HK-2 (cell line): ENCODE results near the gene STXBP5L.
"Not testable (repeated sequence)": the region's sequence is repeated elsewhere in the genome, so short reads cannot be mapped to it uniquely, and the experiment has no call there.

Source experiments
- DNase-seq: peaks from one replicate; pipeline ENCODE4 v3.0.0-alpha.2; 2018; ENCODE audit not compliant: unreplicated experiment

STXBP5L gene

DNA sequence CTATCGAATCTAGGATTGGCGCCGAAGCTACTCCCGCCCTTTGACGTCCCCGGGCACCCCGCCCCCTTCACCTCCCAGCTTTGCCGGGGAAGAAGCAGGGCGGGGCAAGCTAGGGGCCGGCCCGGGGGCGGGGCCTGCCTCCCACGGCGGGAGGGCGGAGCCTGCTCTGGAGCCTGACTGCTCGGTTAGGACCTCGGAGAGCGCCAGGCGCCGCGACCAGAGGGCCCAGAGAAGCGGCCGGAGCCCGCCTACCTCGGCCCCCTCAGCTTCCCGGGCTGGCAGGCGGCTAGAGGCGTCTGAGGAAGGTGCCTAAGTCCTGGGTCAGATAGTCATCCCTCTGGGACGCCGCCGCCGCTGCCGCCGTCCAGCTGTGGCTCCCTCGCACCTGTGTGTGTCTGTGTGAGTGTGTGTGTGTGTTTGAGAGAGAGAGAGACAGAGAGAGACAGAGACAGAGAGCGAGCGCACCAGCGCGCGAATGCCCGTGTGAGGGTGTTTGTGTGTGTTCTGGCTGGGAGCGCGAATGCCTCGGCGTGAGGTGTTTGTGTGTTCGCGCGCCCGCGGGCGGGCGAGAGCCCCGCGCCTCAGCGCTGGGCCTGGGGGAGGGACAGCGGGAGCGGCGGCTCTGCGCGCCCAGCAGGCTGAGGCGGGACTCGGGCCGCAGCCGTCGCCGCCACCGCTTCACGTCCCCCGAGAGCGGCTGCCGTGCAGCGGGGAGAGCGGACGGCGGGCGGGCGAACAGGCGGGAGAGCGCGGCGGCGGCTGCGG is at the start of gene STXBP5L:
TSS of gene STXBP5L (plus strand) at position 176 of the 765 bp plus-strand sequence. CDS start 1,374 bp downstream, outside the sequence.
- peak; percentile 88 for DNase-seq

DNA sequence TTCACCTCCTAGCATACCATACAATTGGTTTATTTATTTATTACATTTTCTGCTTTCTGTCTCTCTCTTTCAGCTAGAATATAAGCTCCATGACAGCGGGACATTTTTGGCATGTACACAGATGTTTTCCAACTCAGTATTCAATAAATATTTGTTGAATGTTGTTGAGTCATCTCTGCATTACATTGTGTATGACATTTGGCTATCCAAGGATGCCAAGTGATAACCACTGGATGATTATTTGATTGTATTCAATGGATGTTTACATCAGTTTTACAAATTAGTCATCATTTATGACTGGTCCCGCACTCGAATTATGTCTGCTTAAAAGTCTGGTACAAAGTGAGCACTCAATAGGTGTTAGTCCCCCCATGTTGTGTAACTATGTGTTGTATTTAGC is 49.5 kb upstream of the STXBP5L start:
- DNase-seq: no peak

DNA sequence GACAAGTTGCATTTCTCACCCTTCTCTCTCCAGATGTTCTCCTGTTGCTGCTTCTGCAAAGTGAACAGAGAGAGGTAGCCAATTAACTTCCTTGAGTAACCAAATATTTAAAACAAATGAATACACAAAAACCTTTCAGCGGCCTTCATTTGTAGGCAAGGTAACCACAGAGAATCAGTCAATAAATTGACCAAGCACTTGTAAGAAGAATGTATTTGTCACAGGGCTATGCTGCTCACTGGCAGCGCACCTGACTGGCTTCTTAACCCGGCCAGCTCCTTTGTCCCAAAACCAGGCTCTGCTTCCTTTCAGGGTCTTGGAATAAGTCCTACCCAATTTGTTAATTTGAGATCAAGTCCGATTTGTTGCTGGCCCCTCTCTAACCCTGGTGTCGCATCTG is 43.5 kb upstream of the STXBP5L start:
- DNase-seq: no peak

DNA sequence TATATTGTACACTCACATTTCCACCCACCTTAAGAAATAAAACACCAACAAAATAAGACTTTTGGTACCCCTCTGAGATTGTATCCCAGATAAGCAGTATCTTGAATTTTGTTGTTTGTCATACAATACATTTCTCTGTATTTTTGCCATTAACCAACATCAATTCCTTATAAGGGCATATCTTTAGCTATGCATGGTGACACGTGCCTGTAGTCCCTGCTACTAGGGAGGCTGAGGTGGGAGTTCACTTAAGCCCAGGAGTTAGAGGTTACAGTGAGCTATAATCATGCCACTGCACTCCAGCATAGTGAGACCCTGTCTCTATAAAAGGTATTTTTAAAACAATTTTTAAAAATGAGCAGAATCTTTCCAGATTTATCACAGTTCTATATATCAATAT is 32.5 kb upstream of the STXBP5L start:
- DNase-seq: no peak

DNA sequence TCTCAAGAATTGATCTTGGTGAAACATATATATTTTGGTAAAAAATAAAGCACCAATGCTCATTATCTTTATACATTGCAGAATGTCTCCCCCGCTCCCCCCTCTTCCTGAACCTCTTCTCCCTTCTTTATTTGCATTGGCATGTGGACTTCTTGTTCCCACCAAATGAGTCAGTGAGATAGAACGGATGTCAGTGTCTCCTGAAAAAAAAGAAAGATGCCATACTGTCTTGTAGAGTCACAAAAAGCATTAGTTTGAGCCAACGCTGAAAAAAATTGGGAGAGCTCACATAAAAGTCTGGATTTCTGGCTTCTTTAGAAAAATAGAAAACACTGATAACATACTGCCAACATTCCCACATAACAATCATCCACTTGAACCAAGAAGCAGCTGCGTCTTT is 32.0 kb upstream of the STXBP5L start:
- DNase-seq: no peak

DNA sequence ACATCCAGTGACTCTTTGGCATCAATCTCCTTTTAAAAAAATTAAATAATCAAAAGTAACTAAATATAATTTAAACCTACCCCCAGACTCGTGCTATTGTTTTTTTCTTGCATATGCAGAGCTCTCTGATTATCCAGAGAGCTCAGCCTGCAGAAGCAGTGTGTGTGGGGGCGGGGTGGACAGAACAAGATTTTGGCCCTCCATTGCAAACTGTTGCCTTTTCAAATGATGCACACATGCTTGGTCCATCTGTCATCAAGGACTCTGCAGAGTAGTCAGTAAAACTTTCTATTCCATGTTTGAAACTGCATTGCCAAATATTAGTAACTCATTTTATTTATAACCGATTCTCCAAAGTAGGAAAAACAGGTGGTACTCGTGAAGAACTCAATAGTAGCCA is 28.6 kb upstream of the STXBP5L start:
- no peak for DNase-seq

DNA sequence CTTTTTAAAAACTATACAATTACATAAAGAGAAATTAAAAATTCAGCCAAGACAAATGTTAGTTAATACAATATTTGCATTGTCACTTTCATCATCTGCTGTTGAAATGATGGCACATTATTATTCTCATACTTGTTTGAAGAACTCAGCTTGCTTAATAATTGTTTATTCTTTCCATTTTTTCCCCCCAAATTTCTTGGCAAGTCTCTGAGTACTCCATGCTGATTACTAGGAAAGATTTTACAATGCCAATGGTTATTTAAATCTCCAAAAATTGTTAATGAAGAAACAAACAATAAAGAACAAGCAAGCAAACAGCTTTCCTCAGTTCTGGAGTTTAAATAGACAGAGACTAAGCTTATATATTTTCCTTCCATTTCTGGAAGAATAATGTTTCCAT is 15.1 kb upstream of the STXBP5L start:
- DNase-seq: no peak

DNA sequence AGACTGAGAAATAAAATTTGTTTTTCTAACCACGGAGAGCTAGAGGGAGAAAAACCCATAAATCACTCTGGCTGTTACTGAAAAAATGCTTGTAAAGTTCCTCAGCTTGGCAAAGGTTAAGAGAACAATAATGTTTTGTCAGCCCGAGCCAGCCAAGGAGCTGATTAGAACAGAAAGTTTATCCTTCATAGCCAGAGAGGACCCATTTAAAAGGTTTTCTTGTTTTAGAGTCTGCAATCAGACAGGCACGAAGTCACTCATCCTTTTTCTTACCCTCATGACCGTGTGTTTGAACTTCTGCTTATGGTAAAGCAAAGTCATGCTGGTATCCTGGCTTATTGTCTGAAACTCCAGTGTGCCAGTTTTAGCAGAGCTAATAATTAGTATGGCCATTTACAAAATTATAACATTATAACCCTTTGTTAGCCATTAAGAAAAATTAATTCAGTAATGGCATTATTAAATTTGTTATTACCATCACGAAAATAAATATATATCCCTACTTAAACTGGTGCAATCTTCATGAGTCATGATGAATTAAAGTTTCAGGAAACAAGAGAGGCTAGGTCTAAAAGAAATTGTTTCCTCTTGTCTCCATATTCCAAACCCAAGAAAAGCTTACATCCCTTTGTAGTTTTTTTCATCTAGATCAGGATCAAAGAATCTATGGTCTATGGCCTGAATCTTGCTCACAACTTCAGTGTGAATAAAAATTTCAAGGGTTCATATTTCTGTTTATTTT is 13.5 kb upstream of the STXBP5L start:
- no peak for DNase-seq

DNA sequence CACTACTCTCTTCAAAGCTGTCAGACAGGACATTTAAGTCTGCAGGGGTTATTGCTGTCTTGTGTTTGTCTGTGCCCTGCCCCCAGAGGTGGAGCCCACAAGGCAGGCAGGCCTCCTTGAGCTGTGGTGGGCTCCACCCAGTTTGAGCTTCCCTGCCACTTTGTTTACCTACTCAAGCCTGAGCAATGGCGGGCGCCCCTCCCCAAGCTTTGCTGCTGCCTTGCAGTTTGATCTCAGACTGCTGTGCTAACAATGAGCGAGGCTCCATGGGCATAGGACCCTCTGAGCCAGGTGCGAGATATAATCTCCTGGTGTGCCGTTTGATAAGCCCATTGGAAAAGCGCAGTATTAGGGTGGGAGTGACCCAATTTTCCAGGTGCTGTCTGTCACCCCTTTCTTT is 6.3 kb upstream of the STXBP5L start:
- not testable (repeated sequence) for DNase-seq

DNA sequence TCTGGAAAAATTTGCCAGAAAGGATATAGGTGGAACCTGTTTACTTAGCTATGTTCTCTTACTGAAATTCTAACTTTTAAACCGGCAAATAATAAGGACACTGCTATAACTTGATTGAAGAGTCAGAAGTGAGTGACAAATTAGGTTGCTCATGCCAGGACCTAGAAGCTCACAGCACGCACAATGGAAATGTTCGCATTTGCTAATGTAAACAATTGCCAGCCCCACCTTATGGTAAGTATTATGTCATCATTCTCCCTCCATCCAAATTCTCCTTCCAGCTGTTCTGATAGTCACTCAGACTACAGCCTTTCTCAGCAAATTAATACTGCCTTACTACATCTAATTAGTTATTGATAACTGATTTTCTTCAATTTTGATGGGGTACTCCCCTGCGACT is 4.8 kb upstream of the STXBP5L start:
- DNase-seq: no peak

DNA sequence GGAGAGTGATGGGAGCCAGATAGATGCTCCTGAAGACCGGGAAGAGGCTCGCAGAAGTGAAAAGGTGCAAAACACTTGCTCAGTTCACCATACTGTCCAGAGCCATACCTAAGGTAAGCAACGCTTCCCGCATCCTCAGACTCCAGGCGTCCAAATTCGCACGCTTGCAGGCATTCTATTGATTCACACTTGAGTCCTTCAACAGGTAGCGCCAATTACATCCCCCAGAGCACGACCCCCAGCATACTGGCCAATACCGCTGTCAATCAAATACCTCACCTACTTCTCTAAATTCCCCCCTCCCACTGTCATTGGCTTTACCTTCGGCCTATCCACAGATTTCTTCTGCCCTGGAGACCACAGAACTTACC is 361 bp upstream of the STXBP5L start:
- no peak for DNase-seq

DNA sequence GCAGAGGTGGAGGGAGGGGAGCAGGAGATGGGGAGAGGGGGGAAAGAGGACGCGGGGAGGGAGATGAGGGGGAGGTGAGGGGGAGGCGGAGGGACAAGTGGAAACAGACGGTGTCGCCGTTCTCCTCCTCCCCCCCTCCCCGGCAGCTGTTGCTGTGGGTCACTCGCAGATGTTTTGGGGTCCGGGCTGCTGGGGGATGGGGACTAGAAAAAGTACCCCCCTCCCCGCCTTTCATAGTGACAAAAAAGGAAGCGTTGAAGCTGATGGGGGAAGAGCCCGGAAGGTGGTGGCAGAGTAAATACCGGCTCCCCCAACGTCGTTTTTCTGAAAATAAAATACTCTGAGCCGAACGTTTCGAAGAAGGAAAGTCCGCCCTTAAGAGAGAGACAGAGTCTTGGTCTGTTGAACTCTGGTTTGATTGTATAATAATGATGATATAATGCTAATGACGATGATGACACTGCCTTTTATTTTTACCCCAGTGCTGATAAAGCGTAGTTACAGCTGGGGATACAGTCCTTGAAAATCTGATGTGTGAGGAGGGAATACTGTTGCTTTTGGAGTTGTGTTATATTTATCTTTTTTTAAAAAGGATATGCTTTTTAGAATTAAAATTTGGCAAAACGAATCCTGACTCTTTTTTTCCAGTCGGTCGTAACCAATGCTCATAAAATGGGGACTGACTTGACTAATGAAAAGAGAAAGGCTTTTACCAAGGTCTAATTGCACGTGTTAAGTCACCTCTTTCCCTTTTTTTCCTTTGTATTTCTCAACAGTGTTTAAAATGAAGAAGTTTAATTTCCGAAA is 993 bp downstream of the STXBP5L start:
- no peak for DNase-seq

DNA sequence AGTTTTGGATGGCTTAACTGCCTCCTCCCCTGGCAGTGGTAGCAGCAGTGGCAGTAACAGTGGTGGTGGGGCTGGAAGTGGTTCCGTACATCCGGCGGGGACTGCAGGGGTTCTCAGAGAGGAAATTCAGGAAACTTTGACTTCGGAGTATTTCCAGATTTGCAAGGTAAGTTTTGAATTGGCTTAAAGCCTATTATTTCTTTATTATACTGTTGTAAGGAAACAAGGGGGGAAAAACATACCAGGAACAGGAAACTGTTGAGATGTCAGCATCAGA is 1.5 kb downstream of the STXBP5L start:
- DNase-seq: no peak

DNA sequence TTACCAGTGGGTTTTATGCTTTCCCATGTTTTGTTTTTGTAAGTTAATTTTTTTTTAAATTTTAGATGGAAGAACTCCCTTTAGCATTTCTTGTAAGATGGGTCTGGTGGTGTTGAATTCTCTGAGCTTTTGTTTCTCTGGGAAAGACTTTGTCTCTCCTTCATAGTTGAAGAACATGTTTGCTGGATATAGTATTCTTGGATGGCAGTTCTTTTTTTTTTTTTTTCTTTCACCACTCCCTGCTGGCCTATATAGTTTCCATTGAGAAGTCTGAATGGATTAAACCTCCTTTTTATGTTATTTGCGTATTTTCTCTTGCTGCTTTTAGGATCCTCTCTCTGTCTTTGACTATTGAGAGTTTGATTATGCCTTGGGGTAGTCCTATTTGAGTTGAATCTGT is 18.1 kb downstream of the STXBP5L start:
- no peak for DNase-seq

DNA sequence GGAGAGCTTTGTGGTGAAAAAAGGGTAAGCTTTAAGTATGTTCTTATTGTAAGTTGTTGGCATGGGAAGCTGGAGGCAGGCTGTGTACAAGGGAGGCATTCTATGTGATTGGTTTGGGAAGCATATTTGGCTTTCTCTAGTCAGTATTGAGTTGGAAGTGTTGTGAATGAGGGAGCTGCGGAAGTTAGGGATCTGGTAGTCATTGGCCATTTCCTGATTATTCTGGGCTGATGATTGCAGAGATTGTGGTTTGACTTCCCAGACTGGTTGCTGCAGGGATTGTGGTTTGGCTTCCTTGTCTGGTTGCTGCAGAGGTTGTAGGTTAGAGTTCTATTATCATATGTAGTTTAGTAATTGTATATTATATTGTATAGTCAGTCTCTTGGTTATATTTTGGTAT is 21.0 kb downstream of the STXBP5L start:
- DNase-seq: no peak

DNA sequence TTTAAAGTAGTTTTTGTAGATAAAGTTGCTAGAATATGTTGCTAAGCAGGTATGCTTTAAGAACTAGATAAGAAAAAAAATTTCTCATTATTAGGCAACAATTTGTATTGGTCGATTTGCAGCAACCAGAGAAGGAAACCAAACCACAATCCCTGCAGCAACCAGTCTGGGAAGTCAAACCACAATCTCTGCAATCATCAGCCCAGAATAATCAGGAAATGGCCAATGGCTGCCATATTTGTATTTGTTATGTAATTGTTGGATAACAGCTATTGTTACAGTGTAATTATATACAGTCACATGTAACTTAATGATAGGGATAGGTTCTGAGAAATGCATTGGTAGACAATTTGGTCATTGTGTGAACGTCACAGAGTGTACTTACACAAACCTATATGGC is 23.6 kb downstream of the STXBP5L start:
- DNase-seq: no peak

DNA sequence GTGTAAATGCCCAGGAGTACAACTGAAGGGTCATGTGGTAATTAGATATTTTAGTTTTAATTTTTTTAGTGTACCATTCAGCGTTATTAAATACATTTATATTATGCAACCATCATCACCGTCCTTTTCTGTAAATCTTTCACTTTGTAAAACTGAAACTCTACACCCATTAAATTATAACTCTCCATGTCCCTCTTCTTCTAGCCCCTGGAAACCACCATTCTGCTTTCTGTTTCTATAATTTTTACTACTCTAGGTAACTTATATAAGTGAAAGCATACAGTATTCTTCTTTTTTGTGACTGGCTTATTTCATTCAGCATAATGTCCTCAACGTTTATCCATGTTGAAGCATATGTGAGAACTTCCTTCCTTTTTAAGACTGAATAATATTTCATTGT is 48.1 kb downstream of the STXBP5L start:
- DNase-seq: no peak

DNA sequence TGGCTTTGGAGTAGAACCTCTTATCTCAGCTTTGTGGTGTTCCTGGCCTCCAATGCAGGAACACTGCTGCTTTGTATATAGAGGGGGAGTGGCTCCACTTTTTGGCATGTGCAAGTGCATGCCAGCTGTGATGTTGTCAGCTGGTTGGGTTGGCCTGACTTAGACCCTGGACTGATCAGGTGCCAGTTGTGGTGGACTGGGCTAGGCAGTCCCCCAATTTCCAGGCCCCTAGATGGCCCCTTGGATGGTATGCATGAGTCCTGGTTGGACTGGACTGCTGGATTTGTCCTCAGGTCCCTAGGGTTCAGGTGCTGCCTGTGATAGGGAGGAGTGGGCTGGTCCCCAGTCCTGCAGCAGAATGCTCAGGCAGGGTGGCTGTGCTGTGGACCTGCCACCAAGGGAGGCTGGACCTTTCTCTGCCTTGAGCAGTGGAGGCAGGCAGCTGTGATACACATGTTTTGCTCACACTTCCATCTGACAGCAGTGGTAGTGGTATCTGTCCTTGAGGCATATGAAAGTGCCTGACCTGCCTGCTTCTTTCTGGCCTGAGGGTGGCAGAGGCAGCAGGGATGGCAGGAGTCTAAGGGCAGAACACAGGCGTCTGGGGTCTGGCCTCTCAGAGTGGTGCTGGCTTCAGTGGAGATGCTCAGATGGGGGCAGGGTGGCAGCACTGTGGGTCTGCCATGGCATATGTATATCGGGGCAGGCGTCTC is 74.8 kb downstream of the STXBP5L start:
- no peak for DNase-seq

DNA sequence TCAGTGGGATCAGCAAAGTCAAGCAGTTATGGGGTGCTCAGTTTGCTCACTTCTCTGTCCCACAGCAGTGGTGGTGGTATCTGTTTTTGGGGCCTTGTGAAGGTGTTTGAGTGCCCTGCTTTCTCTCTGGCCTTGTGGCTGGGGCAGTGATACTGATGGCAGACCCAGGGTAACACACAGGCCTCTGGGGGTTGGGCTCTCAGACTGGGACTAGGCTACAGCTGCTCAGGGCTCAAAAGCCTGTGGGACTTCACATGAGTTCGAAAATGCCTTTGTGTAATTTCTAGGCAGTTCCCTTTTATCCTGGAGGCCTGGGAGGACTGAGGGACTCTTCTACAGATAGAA is 75.3 kb downstream of the STXBP5L start:
- no peak for DNase-seq

DNA sequence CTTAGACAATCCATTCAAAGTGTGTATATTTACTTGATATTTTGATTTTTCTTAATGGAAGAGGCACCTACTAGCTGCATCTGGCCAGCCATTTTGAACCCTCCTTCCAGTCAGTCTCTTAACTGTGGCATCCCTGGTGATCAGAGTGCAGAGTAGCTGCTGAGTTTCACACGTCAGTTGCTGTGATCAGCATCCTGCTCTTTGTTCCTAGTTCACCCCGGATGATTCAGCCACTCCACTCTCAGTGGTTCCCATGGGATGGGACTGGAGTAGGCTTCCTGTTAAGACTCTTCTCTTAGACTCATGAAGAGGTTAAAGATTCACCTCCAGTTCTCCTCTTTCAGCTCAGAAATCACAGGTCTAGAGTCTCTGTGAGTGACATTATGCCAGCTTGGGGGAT is 75.8 kb downstream of the STXBP5L start:
- DNase-seq: peak; percentile 19

DNA sequence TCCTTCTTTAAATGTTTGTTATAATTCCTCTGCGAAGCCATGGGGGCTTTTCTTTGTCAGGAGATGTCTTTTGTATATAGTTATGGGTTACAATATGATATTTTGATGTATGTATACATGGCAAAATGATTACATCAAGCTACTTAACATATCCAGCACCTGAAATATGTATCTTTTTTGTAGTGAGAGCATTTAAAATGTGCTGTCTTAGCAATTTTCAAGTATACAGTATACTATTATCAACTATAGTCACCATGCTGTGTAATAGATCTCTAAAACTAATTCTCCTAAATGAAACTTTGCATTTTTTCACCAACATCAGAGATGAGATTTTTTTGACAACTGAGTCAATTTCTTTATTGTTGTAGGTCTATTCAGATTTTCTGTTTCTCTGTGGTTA is 77.2 kb downstream of the STXBP5L start:
- no peak for DNase-seq

DNA sequence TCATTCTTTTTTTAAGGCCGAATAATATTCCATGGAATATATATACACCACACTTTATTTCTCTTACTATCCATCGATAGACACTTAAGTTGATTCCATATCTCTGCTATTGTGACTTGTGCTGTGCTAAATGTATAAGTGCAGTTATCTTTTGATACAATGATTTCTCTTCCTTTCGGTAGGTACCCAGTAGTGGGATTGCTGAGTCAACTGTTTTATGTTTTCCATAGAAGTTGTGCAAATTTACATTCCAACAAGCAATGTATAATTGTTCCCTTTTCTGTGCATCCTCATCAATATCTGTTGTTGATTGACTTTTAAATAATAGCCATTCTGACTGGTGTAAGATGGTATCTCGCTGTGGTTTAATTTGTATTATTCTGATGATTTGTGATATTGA is 81.0 kb downstream of the STXBP5L start:
- no peak for DNase-seq
